HG03196 (cell line): ENCODE results near the gene ANTKMT.

Experiments used
- ATAC-seq: cut with Tn5 transposase; IDR thresholded peaks from one replicate; pipeline ENCODE4 v1.9.1; 2021; ENCODE audit not compliant: unreplicated experiment

Gene ANTKMT

DNA sequence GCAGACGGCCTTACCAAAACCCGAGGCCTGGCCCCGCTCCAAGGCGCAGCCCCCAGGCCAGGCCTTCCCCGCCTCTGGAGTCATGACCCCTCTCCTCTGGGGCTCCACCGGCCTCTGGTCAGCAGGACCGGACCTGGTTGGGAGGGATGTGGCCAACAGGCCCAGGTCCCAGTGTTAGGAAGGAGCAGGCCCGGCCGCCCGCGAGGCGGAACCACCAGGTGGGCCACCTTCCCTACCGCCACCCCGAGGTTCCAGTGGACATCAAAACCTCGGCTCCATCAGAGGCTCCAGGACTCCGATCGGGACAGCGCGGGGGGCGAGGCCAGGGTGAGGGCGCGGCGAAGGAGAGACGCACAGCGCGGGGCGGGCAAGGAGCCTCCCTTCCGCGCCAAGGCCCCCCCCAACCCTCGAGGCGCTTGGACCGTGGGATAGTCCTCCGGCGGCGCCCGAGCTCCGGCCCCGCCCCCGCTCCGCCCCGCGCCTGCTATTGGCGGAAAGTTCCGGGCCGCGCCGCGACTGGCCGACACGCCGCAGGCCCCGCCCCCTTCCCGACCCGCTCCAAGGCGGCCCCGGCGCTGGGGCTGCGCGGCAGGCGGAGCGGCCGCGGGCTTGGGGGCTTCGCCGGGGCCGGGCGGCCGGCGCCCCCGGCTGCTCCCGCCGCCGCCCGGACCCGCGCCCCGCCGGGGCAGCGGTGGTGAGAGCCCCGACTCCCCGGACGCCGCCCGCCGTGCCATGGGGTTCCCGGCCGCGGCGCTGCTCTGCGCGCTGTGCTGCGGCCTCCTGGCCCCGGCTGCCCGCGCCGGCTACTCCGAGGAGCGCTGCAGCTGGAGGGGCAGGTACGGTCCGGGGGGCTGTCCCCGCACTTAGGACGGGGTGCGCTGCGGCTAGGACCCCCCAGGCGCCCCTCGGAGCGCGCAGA is 6.1 kb upstream of the ANTKMT start, which contains the start of gene METRN:
TSS of gene METRN (plus strand) at position 561 of the 919 bp plus-strand sequence. CDS start at position 733, 172 bp downstream.
- peak; percentile 54 for ATAC-seq

DNA sequence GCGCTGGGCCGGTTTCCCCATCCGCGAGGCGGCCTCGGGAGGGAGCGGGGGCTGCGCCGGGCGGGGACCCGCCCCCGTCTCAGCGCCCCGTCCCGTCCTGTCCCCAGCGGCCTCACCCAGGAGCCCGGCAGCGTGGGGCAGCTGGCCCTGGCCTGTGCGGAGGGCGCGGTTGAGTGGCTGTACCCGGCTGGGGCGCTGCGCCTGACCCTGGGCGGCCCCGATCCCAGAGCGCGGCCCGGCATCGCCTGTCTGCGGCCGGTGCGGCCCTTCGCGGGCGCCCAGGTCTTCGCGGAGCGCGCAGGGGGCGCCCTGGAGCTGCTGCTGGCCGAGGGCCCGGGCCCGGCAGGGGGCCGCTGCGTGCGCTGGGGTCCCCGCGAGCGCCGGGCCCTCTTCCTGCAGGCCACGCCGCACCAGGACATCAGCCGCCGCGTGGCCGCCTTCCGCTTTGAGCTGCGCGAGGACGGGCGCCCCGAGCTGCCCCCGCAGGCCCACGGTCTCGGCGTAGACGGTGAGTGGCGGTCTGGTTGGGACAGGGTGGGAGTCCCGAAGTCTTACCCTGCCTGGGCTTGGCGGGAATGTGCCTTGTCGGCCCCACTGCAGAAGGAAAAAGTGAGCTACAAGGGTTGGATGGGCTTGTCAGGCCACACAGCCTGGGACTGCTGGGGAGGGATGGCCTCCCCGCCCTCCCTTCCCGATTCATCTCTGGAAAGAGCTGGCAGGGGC is 5.3 kb upstream of the ANTKMT start:
- no peak for ATAC-seq

- ATAC-seq = no peak
These were observed 4.8 kb upstream of the ANTKMT start for GRCh38 chr16:716200-716568.

GRCh38 chr16:716768-717325 is 4.1 kb upstream of the ANTKMT start:
- ATAC-seq = no peak

DNA sequence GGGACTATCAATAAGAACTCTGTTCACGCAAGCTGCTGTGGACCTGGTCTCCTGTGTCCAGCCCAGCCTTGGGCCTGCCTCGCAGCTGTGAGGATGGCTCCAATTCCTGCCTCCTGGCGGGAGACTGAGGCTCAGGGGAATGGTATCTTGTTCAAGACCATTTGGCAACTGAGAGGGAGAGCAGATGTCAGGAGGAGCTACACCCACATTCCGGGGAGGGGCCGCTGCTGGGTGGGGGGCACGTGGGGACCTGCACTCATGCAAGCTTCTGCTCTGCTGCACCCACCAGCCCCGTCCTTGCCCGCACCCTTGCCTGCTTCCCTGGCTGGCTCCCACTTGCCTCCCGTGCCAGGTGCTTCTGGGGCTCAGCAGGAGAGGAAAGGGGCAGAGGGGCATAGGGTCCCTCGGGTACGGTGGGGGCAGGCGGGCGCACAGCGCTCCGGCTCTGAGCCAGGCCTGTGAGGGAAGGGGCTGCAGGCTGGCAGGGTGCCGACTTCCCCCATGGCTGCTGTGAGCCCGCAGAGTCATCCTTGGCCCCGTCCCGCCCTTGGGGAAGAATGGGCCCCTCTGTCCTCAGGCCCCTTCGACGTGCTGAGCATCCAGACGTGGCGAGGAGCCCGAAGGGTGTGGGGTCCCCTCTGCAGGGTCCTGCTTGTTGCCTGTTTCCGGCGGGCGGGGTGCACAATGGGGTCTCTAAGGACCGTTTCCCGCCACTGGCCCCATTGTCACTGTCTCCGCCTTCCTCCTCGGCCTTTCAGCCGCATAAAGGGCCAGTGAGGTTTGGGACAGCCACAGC is 3.3 kb upstream of the ANTKMT start:
- ATAC-seq = no peak

DNA sequence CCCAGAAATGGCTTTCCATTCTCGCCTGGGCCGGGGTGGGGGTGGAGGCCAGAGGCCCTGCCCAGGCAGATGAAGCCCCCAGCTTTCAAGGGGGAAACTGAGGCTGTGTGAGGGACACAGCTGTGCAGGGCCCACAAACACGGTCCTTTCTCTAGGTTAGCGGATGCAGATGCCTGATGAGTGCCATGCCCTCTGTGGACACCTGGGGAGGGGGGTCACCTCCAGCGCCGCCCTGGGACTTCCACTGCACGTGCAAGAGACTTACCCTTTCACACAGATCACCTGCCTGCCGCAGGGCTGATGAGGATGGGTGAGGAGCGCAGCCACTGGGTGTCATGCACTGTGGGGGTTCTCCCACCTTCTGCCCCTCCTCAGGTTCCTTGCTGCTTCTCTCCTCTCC is 2.6 kb upstream of the ANTKMT start:
- no peak for ATAC-seq

DNA sequence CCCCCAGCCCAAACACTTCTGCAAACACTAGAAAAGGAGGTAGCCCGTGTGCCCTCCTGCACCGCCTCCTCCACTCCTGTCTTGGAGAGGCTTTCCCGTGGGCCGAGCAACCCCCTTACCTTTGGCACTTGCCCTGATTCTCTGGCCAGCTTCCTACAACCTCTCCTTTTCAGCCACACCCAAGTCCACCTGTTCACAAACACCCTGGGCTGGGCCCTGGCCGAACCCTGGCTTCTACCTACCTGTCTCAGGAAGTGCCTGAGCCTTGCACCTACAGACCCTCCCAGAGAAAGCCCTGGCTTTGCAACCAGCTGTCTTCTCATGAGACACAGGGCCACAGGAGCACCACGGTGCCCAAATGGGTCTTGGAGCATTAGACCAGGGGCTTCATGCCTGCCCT is 2.0 kb upstream of the ANTKMT start:
- no peak for ATAC-seq

- no peak for ATAC-seq
These were observed 1.0 kb upstream of the ANTKMT start for GRCh38 chr16:719815-720446.

DNA sequence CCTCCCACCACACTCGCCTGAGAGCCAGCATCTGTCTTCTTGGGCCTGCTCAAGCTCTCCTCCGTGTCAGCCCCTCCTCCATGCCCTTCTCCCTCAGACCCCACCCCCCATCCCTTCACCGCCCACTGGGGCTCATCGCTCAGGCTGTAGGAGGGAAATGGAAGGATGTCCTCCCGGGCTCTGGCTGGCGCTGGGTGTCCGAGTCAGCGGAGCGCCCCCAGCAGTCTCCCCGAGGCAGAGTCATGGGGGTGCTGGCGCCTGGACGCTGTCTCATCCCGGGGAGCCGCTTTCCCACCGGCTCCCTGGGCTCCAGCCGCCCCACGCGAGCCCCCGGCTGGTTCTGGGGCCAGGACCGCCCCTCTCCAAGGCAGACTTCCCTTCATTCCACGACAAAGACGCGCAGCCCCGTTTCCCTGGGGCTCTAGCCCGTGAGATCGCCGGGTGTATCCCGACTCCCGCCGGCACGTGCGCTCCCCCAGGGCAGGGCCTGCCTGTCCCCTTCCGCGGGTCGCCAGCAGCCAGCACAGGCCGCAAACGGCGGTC is 428 bp upstream of the ANTKMT start:
- peak; percentile 8 for ATAC-seq

GRCh38 chr16:721765-722540 is 1.0 kb downstream of the ANTKMT start:
- ATAC-seq = no peak

- ATAC-seq = no peak
These were observed 2.1 kb downstream of the ANTKMT start for GRCh38 chr16:722835-723633.

- ATAC-seq = no peak
These were observed 2.7 kb downstream of the ANTKMT start for GRCh38 chr16:723695-724094.

DNA sequence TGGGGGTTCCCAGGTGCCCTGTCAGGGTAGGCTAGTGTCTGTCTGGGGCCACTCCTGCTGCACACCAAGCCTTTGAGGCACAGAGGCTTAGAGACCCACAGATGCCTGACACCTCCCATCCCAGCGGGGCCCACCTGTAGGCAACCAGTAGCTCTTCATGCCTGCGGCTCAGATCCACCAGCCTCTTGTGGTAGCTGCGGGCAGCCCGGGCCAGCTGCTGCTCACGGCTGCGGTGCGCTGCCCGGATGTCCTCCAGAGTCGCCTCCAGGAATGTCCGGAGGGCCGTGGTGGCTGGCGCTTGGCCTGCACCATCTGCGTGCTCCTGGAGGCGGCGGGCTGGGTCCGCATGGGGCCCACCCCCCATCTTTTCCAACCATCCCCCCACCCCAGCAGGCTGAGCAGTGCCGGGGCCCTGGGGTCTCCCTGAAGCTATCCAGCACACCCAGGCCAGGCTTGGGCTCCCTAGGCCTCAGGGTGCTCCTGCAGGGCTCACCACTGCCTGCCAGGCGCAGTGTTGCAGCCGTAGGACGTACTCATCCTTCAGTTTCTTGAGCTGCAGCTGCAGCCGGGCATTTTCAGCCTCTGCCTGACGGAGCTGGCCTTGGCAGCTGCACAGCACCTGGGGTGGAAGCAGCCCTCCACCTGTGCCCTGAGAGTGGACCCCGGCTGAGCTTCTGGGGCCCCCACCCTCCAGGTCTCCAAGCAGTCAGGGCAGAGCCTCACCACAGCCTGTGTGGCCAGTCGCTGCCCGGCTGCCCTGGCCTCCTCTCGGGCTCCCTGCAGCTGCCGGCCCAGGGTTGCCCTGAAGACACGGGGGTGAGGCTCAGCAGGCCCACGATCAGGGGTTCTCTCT is 3.5 kb downstream of the ANTKMT start:
- no peak for ATAC-seq

DNA sequence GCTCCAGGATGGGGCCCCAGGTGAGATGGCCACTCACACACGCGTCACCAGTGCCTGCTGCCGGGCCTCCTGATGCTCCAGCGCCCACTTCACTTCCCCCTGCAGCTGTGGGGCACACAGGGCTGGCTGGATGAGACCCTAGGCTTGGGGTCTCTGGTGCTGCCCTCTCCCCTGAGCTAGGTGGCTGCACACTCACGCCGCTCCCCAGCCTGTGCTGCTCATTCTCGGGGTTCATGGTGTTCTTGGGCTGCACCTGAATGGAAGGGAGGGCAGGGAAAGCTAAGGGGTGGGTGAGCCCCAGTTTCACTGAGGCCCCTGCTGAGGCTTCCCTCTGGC is 4.1 kb downstream of the ANTKMT start:
- no peak for ATAC-seq

DNA sequence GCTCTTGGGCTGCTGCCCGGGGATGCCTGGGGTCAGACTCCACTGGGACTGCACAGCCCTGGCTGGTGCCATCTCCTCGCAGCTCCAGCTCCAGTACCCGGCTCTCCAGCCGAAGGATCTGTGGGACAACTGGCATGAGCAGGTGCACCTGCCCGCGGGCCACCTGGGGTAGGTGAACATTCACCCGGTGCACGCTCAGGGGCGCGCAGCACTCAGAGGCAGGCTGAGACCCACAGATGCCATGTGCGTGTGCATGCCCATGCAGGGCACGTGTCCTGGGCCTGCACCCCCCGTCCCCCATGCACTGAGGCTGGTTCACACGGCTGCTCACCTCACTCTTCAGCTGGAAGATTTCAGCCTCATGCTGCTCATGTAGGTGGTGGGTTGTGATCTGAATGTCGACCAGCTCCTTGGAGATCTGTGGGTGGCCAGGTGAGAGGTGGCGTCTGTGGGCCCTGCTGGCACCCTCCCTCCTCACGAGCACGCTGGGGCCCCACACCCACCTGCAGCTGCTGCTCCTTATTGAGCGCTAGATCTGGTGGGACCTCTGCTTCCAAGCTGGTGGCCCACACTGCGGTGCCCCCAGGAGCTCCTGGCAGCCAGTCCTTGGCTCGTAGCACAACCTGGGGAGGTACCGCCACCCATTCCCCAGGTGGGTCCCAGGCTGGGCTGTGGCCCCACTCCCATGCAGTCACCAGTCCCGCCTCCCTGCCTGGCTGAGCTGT is 4.7 kb downstream of the ANTKMT start:
- ATAC-seq = no peak

- ATAC-seq = no peak
These were observed 5.2 kb downstream of the ANTKMT start for GRCh38 chr16:726188-726437.

DNA sequence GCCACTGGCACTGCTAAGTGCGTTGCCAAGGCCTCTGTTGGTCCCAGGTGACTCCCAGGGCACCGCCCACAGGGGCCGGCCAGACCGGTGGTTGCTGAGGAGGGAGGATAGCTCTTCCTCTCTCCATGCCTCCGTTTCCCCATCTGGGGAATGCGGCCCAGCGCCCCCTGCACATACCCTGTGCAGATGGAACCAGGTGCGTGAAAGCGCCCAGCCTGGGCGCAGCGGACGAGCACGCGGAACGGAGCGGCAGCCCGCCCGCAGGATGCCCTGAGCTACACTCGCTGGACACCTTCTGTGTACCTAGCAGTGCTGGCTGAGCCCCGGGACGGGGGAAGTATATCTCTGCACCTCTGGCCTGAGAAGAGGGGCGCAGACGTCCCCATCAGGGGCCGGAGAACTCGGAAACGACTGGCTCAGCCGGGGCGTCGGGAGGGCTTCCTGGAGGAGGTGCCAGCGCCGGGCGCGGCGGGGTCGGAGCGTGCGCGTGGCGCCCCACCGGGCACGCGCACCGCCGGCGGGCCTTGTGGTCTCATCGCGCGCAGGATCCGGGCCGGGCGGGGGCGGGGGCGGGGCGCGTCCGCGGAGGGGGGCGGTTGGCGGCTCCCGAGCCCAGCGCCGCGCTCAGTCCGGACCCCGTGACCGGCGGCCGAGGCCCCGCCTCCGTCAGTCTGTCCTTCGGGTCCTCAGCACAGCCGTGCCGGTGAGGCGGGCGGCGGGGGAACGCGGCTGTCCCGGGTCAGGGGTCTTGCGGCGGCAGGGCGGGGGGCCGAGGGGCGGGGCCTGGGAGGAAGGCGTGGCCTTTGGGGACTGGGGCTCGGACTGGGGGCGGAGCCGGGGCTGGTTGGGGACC is 5.7 kb downstream of the ANTKMT start, which contains the start of the genes CCDC78 and HAGHL:
TSS of gene CCDC78 (minus strand) at position 6 of the 853 bp plus-strand sequence. CDS start 76 bp downstream, outside the sequence.
TSS of gene HAGHL (plus strand) at position 669 of the 853 bp plus-strand sequence. CDS start 404 bp downstream, outside the sequence.
- ATAC-seq = no peak
